ENCODE results near the gene METTL22.
A peak's percentile ranks its signal among the peaks of the same experiment; 100 is the strongest.

Gene METTL22

GRCh38 chr16:8594149-8594666 lies 27.3 kb upstream of the METTL22 start:
- no peak for DNase-seq (ENCODE audit: low spot score)

- no peak for DNase-seq (ENCODE audit: low spot score)
These were observed 25.7 kb upstream of the METTL22 start for GRCh38 chr16:8595783-8596182.

- no peak for DNase-seq (ENCODE audit: low spot score)
These were observed 24.9 kb upstream of the METTL22 start for GRCh38 chr16:8596581-8596980.

GRCh38 chr16:8600144-8600775 lies 21.2 kb upstream of the METTL22 start:
- DNase-seq (ENCODE audit: low spot score), result no peak

GRCh38 chr16:8605554-8605953 lies 15.9 kb upstream of the METTL22 start:
- no peak for DNase-seq (ENCODE audit: low spot score)

- DNase-seq (ENCODE audit: low spot score), result no peak
These were observed 14.3 kb upstream of the METTL22 start for GRCh38 chr16:8607214-8607613.

- DNase-seq (ENCODE audit: low spot score), result no peak
These were observed 10.4 kb upstream of the METTL22 start for GRCh38 chr16:8611122-8611521.

GRCh38 chr16:8611886-8612600 lies 9.5 kb upstream of the METTL22 start:
- peak; percentile 20 for DNase-seq (ENCODE audit: low spot score)

- no peak for DNase-seq (ENCODE audit: low spot score)
These were observed 7.0 kb upstream of the METTL22 start for GRCh38 chr16:8614435-8615029.

GRCh38 chr16:8619671-8620370 lies 1.7 kb upstream of the METTL22 start:
- no peak for DNase-seq (ENCODE audit: low spot score)

GRCh38 chr16:8620535-8620934 lies 963 bp upstream of the METTL22 start:
- DNase-seq (ENCODE audit: low spot score), result no peak

- DNase-seq (ENCODE audit: low spot score), result no peak
These were observed 301 bp upstream of the METTL22 start for GRCh38 chr16:8621222-8621571.

- DNase-seq (ENCODE audit: low spot score), result no peak
These were observed 788 bp downstream of the METTL22 start for GRCh38 chr16:8622315-8622656.

- peak; percentile 23 for DNase-seq (ENCODE audit: low spot score)
These were observed 2.1 kb downstream of the METTL22 start for GRCh38 chr16:8623634-8624033.

- no peak for DNase-seq (ENCODE audit: low spot score)
These were observed 4.1 kb downstream of the METTL22 start for GRCh38 chr16:8625491-8626087.

- DNase-seq (ENCODE audit: low spot score), result no peak
These were observed 5.4 kb downstream of the METTL22 start for GRCh38 chr16:8626946-8627345.

GRCh38 chr16:8627456-8627855 lies 6.0 kb downstream of the METTL22 start:
- DNase-seq (ENCODE audit: low spot score), result no peak

GRCh38 chr16:8628981-8629725 lies 7.7 kb downstream of the METTL22 start:
- no peak for DNase-seq (ENCODE audit: low spot score)

- DNase-seq (ENCODE audit: low spot score), result no peak
These were observed 8.9 kb downstream of the METTL22 start for GRCh38 chr16:8630255-8630953.

GRCh38 chr16:8631373-8631772 lies 9.9 kb downstream of the METTL22 start:
- no peak for DNase-seq (ENCODE audit: low spot score)

- no peak for DNase-seq (ENCODE audit: low spot score)
These were observed 10.4 kb downstream of the METTL22 start for GRCh38 chr16:8631818-8632465.
